ENCODE results near the gene IL6R. TPM values are rescaled to one million over a fixed set of nuclear protein-coding genes. Genes with fewer than 3 reads are reported as not detected.
"Not testable (repeated sequence)": the region's sequence is repeated elsewhere in the genome, so short reads cannot be mapped to it uniquely, and the experiment has no call there.

The IL6R gene
- total RNA-seq, 1 donor from 2014 or later = 12.7 TPM

DNA sequence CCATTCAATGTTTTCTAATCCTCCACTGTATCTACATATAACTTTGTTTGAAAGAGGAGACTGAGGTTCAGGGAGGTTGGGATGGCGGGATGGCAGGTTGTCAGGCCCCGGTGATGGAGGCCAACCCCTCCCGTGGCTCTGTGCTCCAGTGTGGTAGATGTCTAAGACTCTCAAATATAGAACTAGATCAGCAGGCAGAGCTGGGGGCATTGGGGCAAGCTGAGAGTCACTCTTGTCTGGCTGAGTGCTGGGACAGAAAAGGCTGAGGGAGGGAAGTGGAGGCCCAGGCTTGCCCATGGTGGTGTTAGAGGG lies 1.7 kb downstream of the IL6R start:
- no peak for DNase-seq (ENCODE audit: low read depth in 2 of 2)

GRCh38 chr1:154407198-154408091 lies 2.3 kb downstream of the IL6R start:
- DNase-seq (ENCODE audit: low read depth in 2 of 2) = no peak

DNA sequence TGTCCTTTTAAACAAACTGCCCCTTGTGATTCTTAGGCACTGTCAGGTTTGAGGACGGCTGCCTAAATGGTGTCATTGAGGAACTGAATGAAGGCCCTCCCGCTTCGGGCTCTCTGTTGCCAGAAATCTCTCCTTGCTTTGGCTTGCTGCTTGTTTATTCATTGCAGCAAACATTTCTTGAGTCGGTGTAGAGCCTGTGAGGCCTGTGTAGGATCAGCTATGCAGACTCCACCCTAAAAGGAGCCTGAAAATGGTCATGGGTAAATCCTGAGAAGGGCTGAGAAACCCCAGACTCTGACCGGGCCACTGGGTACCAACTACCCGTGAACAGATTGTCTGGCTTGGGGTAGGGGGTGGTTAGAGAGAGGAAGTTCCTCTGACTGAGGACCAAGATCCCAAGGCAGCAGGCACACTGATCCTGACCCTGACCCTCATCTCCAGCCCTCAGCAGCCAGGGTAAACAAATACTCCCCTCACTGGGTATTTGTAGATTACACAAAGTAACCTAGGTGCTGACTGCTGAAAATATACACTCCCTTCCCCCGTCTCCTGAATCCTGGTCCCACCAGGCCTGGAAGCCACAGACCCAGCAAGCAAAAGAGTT lies 3.1 kb downstream of the IL6R start:
- DNase-seq (ENCODE audit: low read depth in 2 of 2) = no peak

- no peak for DNase-seq (ENCODE audit: low read depth in 2 of 2)
Observed at GRCh38 chr1:154410185-154410827, 5.2 kb downstream of the IL6R start.

DNA sequence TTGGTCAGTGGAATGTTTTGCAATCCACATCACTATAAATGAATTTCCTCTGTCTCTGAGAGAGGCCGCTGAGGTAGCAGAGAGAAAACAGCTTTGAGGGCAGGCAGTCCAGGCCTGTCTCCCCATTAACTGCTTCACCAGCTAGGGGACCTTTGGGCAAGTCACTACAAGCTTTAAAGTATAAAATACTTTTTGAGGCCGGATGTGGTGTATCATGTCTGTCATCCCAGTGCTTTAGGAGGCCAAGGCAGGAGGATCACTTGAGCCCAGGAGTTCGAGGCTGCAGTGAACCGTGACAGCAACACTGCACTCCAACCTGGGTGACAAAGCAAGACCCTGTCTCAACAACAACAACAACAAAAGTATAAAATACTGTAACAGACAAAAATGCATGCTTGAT lies 6.4 kb downstream of the IL6R start:
- no peak for DNase-seq (ENCODE audit: low read depth in 2 of 2)

DNA sequence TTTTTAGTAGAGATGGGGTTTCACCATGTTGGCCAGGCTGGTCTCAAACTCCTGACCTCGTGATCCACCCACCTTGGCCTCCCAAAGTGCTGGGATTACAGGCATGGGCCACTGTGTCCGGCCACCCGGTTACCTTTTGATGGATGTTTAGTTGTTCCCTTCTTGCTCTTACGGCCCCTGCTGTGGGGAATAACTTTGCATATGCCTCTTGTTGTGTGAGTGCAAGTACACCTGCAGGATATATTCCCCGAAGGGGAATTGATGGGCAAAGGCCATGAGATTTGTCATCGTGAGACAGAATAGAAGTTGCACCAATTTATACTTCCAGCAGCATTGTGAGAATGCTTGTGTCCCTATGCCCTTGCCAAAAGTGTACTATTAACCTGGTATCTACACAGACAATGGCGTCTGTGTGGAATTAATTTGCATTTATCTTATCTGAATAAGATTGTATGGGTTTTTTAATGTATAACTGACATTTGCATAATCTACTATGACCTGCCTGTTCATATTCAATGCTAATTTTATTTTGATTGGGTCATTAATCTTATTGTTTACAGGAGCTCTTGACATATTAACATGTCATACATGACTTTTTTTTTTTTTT lies 8.1 kb downstream of the IL6R start:
- no peak for DNase-seq (ENCODE audit: low read depth in 2 of 2)

DNA sequence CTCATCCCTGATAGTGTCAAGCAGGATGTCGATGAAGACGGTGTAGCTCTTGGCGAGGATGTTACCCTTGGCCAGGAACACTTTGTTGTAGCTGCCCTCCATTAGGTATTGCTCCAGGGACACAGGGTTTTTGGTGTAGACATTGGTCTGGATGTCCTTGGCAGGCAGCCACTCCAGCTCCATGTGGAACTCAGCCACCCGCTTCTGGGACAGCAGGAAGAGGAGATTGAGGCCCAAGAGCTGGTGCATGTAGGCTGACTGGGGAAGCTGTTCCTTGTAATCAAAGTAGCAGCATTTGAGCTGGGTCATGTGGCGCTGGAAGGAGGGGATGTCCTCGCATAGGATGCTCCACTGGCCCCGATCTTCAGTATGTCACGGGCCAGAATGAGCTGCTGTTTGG lies 9.5 kb downstream of the IL6R start:
- DNase-seq (ENCODE audit: low read depth in 2 of 2) = no peak

GRCh38 chr1:154416471-154417337 lies 11.6 kb downstream of the IL6R start:
- DNase-seq (ENCODE audit: low read depth in 2 of 2) = no peak

DNA sequence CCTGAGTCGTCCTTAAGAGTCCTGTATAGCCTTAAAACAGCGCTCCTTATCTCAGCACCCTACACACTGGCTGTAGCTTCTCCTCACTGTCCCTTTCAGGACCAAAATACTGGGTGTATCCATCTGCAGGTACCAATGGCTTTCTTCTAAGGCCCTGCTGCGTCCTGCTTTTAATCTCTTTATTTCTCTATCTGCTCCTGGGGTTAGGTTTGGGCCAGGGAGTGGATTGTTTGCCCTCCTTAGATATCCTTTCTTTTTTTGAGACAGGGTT lies 12.1 kb downstream of the IL6R start:
- no peak for DNase-seq (ENCODE audit: low read depth in 2 of 2)

DNA sequence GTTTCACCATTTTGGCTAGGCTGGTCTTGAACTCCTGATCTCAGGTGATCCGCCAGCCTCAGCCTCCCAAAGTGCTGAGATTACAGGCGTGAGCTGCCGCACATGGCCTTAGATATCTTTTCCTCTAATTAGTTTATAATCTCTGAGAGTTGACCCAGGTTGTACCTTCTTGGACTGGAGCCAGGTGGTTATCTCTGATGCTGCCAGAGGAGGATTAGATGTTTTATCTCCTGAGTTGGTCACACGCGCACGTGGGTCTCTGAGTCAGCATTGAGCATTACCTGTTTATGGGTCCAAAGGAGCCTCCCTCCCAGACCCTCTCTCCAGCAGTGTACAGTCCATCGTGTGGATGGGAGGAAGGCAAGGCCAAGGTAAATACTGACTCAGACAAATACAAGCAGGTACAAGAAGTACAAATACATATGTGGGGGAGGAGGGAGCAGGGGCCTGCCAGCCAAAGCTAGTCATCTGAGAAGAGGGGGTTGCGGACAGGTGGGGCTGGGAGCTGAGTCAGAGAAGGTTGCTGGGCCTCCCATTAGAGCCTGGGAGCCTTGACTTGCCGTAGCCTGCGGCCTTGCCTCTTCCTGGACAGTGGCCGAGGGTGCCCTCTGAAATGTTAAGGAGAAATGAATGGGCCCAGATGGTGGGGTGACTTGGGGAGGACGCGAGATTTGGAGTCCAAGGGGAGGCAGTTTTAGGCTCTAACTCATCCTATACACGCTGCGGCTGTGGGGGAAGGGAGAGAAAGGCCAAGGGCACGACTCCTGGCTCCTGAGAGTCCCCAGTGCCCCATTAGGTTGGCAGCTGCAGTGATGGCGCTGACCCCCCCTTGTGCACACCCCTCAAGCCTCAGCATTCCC lies 13.1 kb downstream of the IL6R start:
- peak in 1 of 2 donors; percentile 91 for DNase-seq (ENCODE audit: low read depth in 2 of 2)

DNA sequence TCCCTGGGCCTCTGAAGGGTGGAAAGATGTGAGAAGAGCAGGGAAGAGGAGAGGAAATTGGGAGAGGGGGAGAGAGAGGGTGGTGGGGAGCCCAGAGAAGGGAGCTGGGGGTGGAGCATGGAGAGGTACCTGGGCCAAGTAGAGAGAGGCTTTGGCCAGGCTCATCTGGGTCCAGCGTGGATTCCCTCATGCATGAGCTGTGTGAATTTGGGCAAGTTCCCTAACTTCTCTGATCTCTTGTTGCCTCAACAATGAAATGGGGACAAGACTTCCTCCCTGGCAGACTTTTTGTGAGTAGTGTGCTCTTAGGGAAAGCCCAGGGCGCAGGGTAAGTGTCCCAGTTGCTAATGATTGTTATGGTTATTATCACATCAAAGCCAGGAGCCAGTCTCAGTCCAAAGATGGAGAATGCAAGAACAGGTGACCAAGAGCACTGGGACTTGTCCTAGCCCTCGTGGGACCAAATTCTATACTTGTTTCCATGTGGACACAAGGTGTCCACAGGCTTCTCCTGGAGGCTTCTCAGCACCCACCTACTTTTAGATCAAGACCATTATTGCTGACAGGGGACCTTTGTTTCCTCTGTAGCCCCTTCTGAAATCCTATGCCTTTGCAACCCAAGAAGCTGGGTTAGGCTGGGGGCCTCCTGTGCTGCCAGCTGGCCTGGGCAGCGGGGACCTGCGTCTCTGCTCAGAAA lies 13.9 kb downstream of the IL6R start:
- DNase-seq (ENCODE audit: low read depth in 2 of 2) = peak in 1 of 2 donors; percentile 20

- DNase-seq (ENCODE audit: low read depth in 2 of 2) = peak; percentile 92 to 98
Observed at GRCh38 chr1:154419620-154420571, 14.8 kb downstream of the IL6R start.

- no peak for DNase-seq (ENCODE audit: low read depth in 2 of 2)
Observed at GRCh38 chr1:154420961-154421924, 16.1 kb downstream of the IL6R start.

DNA sequence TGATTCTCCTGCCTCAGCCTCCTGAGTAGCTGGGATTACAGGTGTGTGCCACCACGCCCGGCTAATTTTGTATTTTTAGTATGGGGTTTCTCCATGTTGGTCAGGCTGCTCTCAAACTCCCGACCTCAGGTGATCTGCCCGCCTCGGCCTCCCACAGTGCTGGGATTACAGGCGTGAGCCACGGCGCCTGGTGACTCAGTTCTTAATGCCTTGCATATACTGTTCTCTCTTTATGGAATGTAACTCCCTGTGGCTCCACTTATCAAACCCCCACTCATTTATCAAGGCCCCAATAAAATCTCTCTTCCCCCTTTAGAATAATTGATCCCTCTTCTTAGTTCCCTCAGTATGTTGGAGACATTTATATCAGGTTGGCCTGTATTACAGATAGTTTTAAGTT lies 16.9 kb downstream of the IL6R start:
- not testable (repeated sequence) for DNase-seq (ENCODE audit: low read depth in 2 of 2)

GRCh38 chr1:154422521-154422920 lies 17.4 kb downstream of the IL6R start:
- DNase-seq (ENCODE audit: low read depth in 2 of 2) = no peak

GRCh38 chr1:154423304-154423987 lies 18.3 kb downstream of the IL6R start:
- peak in 1 of 2 donors; percentile 83 for DNase-seq (ENCODE audit: low read depth in 2 of 2)

GRCh38 chr1:154423988-154424326 lies 18.8 kb downstream of the IL6R start:
- no peak for DNase-seq (ENCODE audit: low read depth in 2 of 2)
